GM12872 (cell line): Measurements from ENCODE around the gene HS3ST6.

Experiments used
- TF ChIP-seq, protein P1 (sequence below): IDR thresholded peaks from 3 replicates; pipeline ENCODE4 v1.5.1; 2011; ENCODE audit warnings: low read depth, mild to moderate bottlenecking, low read length, moderate library complexity; ENCODE audit not compliant: insufficient read depth

The HS3ST6 gene

DNA sequence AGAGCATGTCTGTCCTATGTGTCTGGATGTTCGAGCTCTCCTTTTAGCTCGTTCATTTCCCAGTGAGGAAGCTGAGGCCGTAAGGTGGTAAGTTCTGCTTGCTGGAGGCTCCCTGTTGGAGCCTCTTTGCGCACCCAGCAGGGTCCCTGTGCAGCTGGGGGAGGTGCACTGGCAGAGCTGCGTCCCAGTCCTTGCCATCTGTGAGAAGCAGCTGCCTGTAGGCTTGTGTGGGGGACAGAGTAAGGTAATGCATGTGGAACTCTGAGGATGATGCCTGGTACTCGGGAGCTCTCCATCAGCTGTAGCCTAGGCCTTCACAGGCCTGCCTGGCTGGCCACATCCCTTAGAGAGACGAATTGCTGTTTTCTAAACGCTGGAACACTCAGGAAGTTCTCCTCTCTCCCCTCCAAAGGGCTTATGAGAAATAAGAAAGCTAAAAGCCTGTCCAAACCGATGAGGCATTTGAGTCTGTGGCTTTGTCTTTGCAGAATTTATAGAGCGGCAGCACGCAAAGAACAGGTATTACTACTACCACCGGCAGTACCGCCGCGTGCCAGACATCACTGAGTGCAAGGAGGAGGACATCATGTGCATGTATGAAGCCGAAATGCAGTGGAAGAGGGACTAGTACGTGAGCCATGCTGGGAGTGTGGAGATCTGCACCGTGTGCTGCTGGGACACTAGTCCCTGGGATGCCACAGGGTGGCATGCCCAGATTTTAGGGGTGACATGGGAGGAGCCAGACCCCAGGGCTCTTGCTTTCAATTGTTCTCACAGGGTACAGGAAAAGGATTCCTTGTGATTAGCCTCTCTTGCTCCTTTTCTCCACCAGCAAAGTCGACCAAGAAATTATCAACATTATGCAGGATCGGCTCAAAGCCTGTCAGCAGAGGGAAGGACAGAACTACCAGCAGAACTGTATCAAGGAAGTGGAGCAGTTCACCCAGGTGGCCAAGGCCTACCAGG lies 42.7 kb upstream of the HS3ST6 start:
- TF ChIP-seq, protein P1, sequence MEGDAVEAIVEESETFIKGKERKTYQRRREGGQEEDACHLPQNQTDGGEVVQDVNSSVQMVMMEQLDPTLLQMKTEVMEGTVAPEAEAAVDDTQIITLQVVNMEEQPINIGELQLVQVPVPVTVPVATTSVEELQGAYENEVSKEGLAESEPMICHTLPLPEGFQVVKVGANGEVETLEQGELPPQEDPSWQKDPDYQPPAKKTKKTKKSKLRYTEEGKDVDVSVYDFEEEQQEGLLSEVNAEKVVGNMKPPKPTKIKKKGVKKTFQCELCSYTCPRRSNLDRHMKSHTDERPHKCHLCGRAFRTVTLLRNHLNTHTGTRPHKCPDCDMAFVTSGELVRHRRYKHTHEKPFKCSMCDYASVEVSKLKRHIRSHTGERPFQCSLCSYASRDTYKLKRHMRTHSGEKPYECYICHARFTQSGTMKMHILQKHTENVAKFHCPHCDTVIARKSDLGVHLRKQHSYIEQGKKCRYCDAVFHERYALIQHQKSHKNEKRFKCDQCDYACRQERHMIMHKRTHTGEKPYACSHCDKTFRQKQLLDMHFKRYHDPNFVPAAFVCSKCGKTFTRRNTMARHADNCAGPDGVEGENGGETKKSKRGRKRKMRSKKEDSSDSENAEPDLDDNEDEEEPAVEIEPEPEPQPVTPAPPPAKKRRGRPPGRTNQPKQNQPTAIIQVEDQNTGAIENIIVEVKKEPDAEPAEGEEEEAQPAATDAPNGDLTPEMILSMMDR: no peak

DNA sequence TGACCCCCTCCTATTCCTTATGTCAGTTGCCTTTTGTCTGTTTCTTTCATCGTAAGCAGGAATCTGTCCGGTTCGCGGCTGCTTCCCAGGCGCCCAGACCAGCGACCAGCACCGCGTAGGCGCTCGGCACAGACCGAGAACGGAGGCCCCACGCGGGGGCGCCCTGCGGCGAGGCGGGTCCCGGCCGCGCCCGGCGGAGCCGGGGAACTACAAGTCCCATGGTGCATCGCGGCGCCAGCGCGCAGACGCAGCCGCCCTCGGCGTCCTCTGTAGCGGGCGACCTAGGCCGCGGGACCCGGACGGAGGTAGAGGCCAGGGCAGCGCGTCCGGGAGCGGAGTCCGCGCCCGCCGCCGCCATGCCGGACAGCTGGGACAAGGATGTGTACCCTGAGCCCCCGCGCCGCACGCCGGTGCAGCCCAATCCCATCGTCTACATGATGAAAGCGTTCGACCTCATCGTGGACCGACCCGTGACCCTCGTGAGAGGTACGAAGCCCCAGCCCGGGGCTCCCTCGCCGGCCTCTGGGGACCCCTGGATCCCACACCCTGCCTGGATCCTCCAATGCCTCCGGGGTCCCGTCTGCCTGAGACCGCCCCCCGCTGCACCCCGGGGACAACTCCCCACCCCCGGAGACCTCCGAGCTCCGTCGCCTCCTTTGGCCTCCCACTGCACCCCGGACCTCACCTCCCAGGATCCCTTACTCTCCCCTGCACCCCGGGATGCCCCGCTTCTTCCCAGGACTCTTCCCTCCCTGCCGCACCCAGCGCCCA lies 41.2 kb upstream of the HS3ST6 start, which contains the start of gene NDUFB10:
Gene NDUFB10 (plus strand): TSS at position 270 of the 771 bp plus-strand sequence. CDS start 87 bp downstream, at position 357.
- TF ChIP-seq, protein P1: peak; percentile 73; the same call in 2 of the 3 replicates

DNA sequence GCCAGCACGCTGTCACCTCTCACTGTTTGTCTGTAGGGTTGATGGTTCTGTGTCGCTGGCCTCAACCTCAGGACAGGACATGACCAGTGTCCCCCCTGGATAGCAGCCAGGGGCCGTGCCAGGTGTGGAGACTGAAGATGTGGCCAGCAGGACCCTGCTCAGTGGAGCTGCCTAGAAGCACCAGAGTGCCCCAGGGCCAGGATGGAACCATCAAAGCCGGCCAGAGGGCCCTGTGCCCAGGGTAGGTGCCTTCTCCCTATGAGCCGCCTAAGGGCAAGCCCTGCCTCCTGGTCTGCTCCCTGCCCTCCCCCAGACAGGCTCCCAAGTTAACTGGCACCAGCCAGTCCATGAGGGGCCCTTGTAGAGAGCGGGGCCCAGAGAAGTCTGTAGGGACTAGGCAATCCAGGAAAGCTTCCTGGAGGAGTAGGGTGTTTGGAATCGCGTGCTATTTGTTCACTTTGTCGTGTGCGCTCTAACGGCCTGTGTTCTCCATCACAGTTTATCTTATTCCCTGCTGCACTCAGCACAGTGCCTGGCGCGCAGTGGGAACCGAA lies 40.6 kb upstream of the HS3ST6 start:
- TF ChIP-seq, protein P1: no peak

DNA sequence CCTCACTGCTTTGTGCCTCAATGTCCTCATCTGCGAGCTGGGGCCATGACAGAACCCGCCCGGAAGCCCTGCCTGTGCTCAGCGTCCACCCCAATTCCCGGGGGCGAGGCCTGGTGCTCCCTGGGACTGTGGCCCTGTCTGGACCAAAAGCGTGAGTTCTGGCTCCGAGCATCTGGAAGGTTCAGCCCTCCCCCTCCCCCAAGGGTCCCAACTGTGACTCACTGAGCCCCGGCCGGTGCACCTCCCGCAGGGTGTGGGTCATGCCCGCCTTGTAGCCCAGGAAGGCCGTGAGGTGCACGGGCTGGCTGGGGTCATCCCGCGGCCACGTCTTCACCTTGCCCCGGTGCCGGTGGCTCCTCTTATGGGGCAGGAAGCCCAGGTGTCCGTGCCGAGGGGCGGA lies 35.5 kb upstream of the HS3ST6 start:
- TF ChIP-seq, protein P1: no peak

DNA sequence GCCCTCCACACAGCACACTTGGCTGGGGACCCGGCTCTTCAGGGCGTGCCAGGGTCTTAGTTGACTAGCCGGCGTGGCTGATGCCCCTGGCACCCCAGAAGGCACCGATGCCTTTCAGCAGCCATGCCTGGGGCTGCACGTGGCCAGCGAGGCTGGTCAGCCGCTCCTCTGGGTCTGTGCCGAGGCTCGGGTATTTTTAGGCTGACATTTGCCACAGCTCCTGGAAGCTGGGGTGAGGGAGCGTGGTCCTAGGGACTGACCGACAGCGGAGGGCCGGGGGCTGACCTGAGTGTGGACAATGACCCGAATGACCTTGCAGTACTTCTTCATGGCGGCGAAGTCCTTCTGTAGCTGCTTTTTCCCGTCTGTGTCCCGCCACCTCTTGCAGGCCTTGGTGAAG lies 32.3 kb upstream of the HS3ST6 start:
- TF ChIP-seq, protein P1: no peak

DNA sequence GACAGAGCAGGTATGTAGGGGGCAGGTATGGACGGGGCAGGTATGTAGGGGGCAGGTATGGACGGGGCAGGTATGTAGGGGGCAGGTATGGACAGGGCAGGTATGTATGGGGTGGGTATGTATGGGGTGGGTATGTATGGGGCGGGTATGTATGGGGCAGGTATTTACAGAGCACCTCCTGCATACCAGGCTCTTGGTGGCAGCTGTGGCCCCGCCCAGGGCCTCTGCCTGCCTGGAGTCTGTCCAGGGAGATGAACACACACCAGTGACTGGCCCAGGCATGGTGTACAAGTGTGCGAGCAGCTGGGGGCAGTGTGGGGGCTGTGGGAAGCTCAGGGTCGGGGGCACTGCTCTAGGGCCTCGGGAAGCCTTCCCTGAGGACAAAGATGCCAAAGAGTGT lies 31.8 kb upstream of the HS3ST6 start:
- TF ChIP-seq, protein P1: no peak

DNA sequence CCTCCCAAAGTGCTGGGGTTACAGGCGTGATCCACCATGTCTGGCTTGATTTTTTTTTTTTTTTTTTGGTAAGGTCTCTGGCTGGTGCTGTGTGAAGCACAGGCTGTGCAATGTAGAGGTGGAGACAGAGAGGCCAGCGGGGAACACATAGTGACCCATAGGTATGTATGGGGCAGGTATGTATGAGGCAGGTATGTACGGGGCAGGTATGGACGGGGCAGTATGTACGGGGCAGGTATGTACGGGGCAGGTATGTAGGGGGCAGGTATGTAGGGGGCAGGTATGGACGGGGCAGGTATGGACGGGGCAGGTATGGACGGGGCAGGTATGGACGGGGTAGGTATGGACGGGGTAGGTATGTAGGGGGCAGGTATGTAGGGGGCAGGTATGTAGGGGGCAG lies 31.3 kb upstream of the HS3ST6 start:
- TF ChIP-seq, protein P1: no peak
